ENCODE results near the gene PNLIPRP2.

PNLIPRP2 gene

GRCh38 chr10:116620423-116621400, at the start of gene PNLIPRP2:
Gene PNLIPRP2, plus strand, starts transcription at chr10:116620953.
- no peak for DNase-seq (ENCODE audit: low read depth)

DNA sequence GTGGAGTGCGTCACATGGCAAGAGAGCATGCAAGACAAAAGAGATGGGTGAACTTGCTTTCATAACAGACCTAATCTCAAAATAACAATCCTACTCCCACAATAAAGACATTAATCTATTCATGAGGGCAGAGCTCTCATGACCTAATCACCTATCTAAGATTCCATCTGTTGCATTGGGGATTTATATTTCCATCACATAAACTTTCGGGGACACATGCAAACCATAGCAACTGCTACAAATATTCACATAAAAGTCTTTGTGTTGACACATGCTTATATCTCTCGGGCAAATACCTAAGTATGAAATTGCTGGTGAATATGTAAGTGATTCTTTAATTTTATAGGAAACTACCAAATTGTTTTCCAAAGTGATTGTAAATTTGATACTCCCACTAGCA, 46.0 kb upstream of the PNLIPRP2 start:
- DNase-seq (ENCODE audit: low read depth) = no peak

DNA sequence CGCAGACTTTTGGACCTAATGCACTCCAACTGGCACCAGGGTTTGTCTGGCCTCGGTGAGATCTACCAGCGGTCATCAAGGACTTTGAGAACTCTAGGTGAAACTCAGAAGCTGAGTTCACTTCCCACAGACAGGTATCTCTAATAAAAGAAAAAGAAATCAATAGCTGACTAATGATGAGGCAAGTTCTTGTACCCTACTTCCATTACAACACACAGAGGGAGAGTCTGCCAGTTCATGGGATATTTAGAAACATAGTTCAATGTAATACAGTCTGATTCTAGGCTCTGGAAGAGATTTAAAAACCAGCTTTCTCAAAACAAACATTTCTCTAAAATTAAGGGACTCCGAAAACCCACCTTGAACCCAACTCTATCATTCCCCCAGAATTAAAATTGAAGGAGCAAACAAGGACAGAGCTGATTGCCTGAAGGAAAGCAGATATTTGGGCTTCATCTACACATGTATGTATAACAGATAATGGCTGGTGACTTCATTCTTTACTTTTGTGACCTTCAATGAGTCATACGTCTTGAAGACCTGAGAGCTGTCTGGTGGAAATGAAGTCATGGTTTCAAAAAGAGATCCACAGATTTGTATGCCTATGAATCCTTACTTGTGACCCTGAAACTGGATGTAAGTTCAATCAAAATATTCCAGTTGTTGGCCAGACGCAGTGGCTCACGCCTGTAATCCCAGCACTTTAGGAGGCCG, 32.7 kb upstream of the PNLIPRP2 start:
- DNase-seq (ENCODE audit: low read depth) = no peak

DNA sequence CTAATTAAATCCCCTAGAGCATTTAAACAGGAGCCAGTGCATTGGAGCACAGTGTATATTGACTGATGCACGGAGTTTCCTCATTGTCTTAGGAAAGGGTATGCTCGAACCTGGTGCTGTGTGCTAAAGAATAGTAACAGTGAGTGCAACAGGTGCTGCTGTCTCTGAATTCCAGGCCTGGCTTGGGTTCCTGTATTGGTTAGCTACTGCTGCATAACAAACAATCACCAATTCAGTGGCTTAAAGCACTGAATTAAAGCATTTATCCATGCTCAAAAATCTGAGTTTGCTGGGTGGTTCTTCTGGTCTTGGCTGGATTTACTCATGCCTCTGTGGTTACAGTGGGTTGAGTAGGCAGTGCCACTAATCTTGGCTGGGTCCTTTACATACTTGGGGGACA, 31.8 kb upstream of the PNLIPRP2 start:
- DNase-seq (ENCODE audit: low read depth) = no peak

GRCh38 chr10:116589926-116590325, 30.8 kb upstream of the PNLIPRP2 start:
- no peak for DNase-seq (ENCODE audit: low read depth)

GRCh38 chr10:116590590-116591444, 29.9 kb upstream of the PNLIPRP2 start, which contains the start of gene PNLIPRP1:
Gene PNLIPRP1, plus strand, starts transcription at chr10:116590959. Its CDS starts 171 bp downstream, at chr10:116591130.
- no peak for DNase-seq (ENCODE audit: low read depth)

DNA sequence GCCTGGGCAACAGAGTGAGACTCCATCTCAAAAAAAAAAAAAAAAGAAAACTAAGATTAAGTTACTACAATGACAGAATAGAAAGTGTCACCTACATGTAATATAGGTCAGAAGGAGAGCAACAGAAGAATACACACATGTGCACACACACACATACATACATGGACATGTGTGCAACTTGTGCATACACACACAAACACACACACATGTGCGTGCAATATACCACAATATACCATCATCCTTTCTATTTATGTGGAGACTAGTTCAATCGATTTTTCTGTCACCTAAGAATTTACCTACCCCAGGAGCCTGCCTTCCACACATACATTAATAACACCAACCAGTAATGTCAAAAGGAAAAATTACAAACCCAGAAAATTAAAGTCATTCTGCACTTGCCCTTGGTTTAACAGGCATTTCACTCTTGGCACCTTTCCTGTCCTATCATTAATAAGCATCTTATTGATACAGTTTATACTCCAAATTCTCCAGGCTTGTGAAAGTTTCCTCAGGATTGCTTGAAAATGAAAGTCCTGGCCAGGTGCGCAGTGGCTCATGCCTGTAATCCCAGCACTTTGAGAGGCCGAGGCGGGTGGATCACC, 27.5 kb upstream of the PNLIPRP2 start:
- DNase-seq (ENCODE audit: low read depth) = no peak

GRCh38 chr10:116594525-116595035, 26.2 kb upstream of the PNLIPRP2 start:
- DNase-seq (ENCODE audit: low read depth) = no peak

GRCh38 chr10:116596062-116596461, 24.7 kb upstream of the PNLIPRP2 start:
- no peak for DNase-seq (ENCODE audit: low read depth)

GRCh38 chr10:116597543-116597942, 23.2 kb upstream of the PNLIPRP2 start:
- DNase-seq (ENCODE audit: low read depth) = no peak

GRCh38 chr10:116598329-116598728, 22.4 kb upstream of the PNLIPRP2 start:
- DNase-seq (ENCODE audit: low read depth) = no peak

- no peak for DNase-seq (ENCODE audit: low read depth)
Observed at GRCh38 chr10:116599991-116600390, 20.8 kb upstream of the PNLIPRP2 start.

DNA sequence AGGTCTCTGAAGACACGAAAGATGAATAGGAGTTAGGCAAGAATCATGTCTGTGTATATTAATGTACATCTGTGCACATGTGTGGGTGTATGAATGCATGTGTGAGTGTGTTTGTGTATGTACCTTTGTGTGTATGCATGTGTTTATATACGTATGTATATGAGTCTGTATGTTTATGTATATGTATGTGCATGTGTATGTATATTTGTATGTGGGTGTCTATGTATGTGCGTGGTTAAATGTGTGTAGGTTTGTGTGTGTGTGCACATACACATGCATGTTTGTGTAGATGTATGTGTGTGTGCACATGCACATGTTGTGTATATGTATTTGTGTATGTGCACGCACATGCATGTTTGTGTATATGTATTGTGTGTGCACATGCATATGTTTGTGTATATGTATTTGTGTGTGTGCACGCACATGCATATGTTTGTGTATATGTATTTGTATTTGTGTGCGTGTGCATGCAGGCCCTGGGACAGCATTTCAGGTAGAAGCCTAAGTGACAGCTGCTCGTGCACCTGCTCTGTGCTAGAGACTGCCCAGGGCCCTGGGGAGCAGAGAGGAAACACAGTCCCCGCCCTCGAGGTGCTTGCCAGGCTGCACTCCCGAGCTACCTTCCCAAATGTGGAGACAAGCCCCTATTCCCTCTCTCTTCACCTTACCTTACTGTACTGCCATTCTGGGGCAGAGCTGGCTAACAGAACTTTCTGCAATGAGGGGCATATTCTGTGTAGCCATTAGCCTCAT, 17.9 kb upstream of the PNLIPRP2 start:
- no peak for DNase-seq (ENCODE audit: low read depth)

DNA sequence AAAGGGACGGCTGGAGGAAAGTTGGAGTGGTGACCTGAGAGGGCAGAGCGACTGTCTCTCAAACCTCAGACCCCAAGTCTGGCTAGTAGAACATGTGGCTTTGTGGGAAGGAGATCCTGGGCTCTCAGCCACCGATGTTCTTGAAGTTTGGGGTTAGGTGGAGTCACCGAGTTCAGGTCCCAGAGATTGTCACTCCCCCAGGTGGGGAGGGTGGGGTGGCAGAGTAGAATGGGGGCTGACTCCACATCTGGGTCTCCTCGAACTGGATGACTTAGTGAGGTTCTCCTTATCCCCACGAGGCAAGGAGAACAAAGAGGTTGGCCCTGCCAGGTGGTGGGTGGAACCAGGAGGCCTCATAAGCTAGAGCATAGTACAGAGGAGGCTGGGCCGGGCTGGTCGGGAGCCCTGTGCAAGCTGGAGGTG, 14.7 kb upstream of the PNLIPRP2 start:
- DNase-seq (ENCODE audit: low read depth) = no peak

DNA sequence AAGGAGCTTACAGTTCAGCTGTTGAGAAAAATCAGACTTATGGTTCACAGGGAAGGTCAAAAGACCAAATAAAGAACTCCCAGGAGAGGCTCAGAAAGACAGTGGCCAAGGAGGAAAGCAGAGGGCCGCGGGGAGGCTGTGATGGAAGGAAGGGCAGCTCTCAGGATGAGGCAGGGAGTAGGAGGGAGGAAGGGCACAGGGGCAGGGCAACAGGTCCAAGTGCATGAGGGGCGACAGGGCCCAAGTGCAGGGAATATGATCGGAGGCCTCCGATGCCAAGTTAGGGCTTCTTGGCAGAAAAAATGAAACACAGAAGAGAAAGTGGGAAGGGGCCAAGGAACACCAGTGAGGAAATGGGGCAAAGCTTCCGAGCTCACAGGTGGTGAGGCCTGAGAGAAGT, 13.4 kb upstream of the PNLIPRP2 start:
- no peak for DNase-seq (ENCODE audit: low read depth)

DNA sequence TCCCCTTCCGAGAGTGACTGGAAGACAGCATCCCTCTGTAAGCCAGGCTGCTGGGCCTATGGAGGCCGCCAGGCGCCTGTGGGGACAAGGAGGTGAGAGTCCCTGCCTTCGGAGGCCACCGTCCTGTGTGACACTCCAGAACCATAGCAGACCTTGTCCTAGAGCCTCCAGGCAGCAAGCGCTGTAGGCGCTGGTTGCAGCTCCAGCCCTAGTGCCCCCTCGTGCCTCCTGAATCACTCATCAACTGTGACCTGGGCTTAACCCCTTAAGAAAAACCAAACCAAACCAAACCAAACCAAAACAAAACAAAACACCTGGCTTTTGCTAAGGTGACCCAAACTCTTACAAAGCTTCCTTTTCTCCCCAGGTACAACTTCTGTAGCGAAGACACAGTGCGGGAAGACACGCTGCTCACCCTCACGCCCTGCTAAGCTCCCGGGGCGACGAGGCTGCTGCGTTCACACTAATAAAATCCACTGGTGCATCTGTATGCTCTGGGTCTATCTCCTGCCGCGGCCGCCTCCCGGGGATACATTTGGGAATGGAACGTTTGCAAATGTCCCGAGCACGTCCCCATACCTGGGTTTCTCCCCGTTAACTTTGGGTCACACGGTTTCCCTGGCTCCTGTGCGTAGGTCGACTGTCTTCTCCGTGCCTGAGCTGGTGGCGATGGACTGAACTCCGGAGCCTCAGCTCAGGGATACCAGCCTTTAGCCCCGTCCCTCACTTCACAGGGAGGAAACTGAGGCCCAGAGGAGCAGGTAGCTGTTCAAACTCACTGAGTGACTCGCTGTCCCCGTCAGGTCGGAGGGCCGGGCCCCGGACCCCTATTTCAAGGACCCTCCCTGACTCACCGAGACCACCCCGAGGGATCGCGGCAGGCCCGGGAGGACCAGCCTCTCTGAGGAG, 11.8 kb upstream of the PNLIPRP2 start:
- DNase-seq (ENCODE audit: low read depth) = no peak

DNA sequence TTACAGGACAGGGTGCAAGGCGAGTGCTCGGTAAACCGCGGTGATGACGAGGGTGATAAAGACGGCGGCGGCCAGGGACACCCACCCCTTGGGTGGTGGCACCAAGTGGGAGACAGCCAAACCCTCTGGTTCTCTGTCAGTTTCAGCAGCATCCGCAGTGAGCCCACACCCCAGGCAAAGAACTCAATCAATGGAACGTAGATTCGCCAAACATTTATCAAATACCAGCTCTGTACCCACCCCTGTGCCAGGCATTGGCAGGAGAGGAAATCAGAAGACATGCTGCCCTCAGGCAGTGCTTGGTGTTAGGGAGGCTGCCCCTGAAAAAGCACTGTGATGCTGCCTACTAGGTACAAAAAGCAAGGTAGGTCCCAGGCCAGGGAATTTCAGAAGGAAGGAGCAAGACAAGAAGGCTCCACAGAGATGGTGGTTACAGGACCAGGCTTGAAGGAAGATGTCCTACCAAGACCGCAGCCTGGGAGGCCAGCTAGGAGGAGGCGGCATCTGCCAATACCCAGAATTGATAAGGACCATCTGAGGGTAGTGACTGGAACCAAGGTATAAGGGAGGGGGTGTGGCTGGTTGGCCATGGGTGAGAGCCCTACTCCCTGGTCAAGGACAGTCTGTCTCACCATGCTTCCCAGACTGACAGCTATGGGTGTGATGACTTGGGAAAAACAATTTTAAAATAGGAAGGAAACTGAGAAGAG, 10.2 kb upstream of the PNLIPRP2 start:
- DNase-seq (ENCODE audit: low read depth) = no peak

- DNase-seq (ENCODE audit: low read depth) = no peak
Observed at GRCh38 chr10:116611153-116611545, 9.6 kb upstream of the PNLIPRP2 start.
